ENCODE measurements around the gene FXYD5. TPM values are rescaled to one million over a fixed set of nuclear protein-coding genes. Genes with fewer than 3 reads are reported as not detected.
A peak's percentile ranks its signal among the peaks of the same experiment; 100 is the strongest.

The FXYD5 gene
- total and polyA plus RNA-seq, 2 donors (not counting 1 experiment from before 2014, with no cell fraction given) = 310 to 390 TPM

GRCh38 chr19:35166100-35167063, 11.8 kb downstream of the FXYD5 start:
- Histone ChIP-seq H3K9ac (ENCODE audit: low read length) (no peak overlapping the region), H2AFZ (ENCODE audit: insufficient read depth, low read depth, low read length, poor library complexity, severe bottlenecking) (no peak overlapping the region), H3K27me3 (replicated peaks in 1 of 4; ENCODE audit: control extremely low read depth in 1 of 4, control insufficient read depth in 3 of 4, insufficient read depth in 4 of 4, low read length in 3 of 4) (no peaks in the 10 kb centered on the region), H3K27ac (ENCODE audit: low read length in 2 of 2) (peak overlapping the region; percentile 66 to 74), H3K4me1 (ENCODE audit: control insufficient read depth in 2 of 2, insufficient read depth in 2 of 2, low read length in 2 of 2) (peaks cover 19 to 25% of the 10 kb centered on the region in 2 donors), H3K36me3 (replicated peaks in 1 of 2; ENCODE audit: control extremely low read depth in 1 of 2, control insufficient read depth in 1 of 2, extremely low read depth in 1 of 2, insufficient read depth in 2 of 2, low read length in 1 of 2) (peaks cover 5 to 80% of the 10 kb centered on the region in 2 experiments), H4K20me1 (ENCODE audit: control insufficient read depth, insufficient read depth, low read length, poor library complexity, severe bottlenecking) (peaks cover 23% of the 10 kb centered on the region), H3K4me2 (replicated peaks; ENCODE audit: low read depth, low read length, poor library complexity, severe bottlenecking) (peak overlapping the region; percentile 56), H3K79me2 (ENCODE audit: control insufficient read depth, insufficient read depth, low read length) (peaks cover 4% of the 10 kb centered on the region), H3K9me3 (ENCODE audit: control extremely low read depth in 1 of 3, control insufficient read depth in 2 of 3, insufficient read depth in 1 of 3, low read length in 2 of 3) (peaks cover 0 to 17% (median 7%) of the 10 kb centered on the region in 3 donors), H3K4me3 (ENCODE audit: control extremely low read depth in 1 of 5, extremely low read depth in 1 of 5, insufficient read depth in 1 of 5, low read depth in 2 of 5, low read length in 4 of 5) (no peak overlapping the region)
- no peak for TF ChIP-seq CTCF (IDR thresholded peaks at IDR 0.05)
- TF ChIP-seq EZH2 (IDR thresholded peaks at IDR 0.05; ENCODE audit: borderline replicate concordance, insufficient read depth, low read depth, low read length, poor library complexity, severe bottlenecking) = no peak
- Mint-ChIP-seq H3K27ac (peak overlapping the region; percentile 92), H3K9me3 (ENCODE audit: insufficient read depth) (no peaks in the 10 kb centered on the region), H3K4me3 (peak overlapping the region; percentile 37), H3K4me1 (peaks cover 30% of the 10 kb centered on the region), H3K27me3 (no peaks in the 10 kb centered on the region)
- POLR2A ChIA-PET = interaction anchor here (1.4 to 1.5 kb wide), 2 partner anchors 25 to 39 kb away, joined by 3 to 4 read pairs; no protein-coding TSS in a partner anchor
- intact Hi-C loops (cut with micrococcal nuclease) = no loop called here
- no peak for ATAC-seq (ENCODE audit: low read depth)
- WGBS (ENCODE audit: insufficient coverage) = 100% methylated on average over 1 of the region's 7 CpGs
- DNase-seq = no peak
- CTCF ChIA-PET = interaction anchor here (1.4 to 2.0 kb wide), 4 partner anchors 13 to 80 kb away, joined by 3 to 10 read pairs (median 5); partner anchors contain the start of gene FXYD5

All from B cell (primary cell).